Embryonic facial prominence (tissue), 1 donor: ENCODE measurements around the gene SENP6.
"Not testable (repeated sequence)": the region's sequence is repeated elsewhere in the genome, so short reads cannot be mapped to it uniquely, and the experiment has no call there.

Source experiments
- DNase-seq: peaks from one replicate; pipeline ENCODE4 v3.0.0-alpha.2; 2016; ENCODE audit errors: extremely low spot score

Gene SENP6

GRCh38 chr6:75601304-75602245 lies at the start of gene SENP6:
SENP6 (plus strand) TSS chr6:75601880; CDS start chr6:75602525, 645 bp downstream.
- peak; percentile 58 for DNase-seq

GRCh38 chr6:75556240-75556639 lies 45.4 kb upstream of the SENP6 start:
- no peak for DNase-seq

GRCh38 chr6:75557068-75557467 lies 44.6 kb upstream of the SENP6 start:
- DNase-seq = no peak

- no peak for DNase-seq
Observed at GRCh38 chr6:75563032-75563431, 38.6 kb upstream of the SENP6 start.

- DNase-seq = no peak
Observed at GRCh38 chr6:75566137-75566767, 35.4 kb upstream of the SENP6 start.

- no peak for DNase-seq
Observed at GRCh38 chr6:75568100-75568499, 33.6 kb upstream of the SENP6 start.

GRCh38 chr6:75568965-75569364 lies 32.7 kb upstream of the SENP6 start:
- no peak for DNase-seq

GRCh38 chr6:75570671-75571070 lies 31.0 kb upstream of the SENP6 start:
- DNase-seq = not testable (repeated sequence)

GRCh38 chr6:75572072-75572471 lies 29.6 kb upstream of the SENP6 start:
- no peak for DNase-seq

GRCh38 chr6:75579951-75580350 lies 21.7 kb upstream of the SENP6 start:
- no peak for DNase-seq

GRCh38 chr6:75581231-75581630 lies 20.4 kb upstream of the SENP6 start:
- DNase-seq = no peak

GRCh38 chr6:75584552-75584951 lies 17.1 kb upstream of the SENP6 start:
- not testable (repeated sequence) for DNase-seq

- DNase-seq = no peak
Observed at GRCh38 chr6:75588948-75589347, 12.7 kb upstream of the SENP6 start.

GRCh38 chr6:75590370-75590769 lies 11.3 kb upstream of the SENP6 start:
- DNase-seq = no peak

- not testable (repeated sequence) for DNase-seq
Observed at GRCh38 chr6:75596380-75596779, 5.3 kb upstream of the SENP6 start.

GRCh38 chr6:75600768-75601167 lies 912 bp upstream of the SENP6 start:
- no peak for DNase-seq

- peak; percentile 56 for DNase-seq
Observed at GRCh38 chr6:75602246-75603105, 796 bp downstream of the SENP6 start.

GRCh38 chr6:75603106-75603420 lies 1.4 kb downstream of the SENP6 start:
- DNase-seq = no peak

GRCh38 chr6:75604294-75604693 lies 2.6 kb downstream of the SENP6 start:
- DNase-seq = no peak

GRCh38 chr6:75605635-75606034 lies 4.0 kb downstream of the SENP6 start:
- no peak for DNase-seq

- no peak for DNase-seq
Observed at GRCh38 chr6:75608304-75608703, 6.6 kb downstream of the SENP6 start.

- no peak for DNase-seq
Observed at GRCh38 chr6:75608956-75609533, 7.4 kb downstream of the SENP6 start.
